ENCODE results near the gene RPL10. TPM values are rescaled to one million over a fixed set of nuclear protein-coding genes. Genes with fewer than 3 reads are reported as not detected.

RPL10 gene
- total and polyA plus RNA-seq, 2 of the 8 experiments (the other 6 are each of a cell fraction or from before 2014, with no cell fraction given): 2,633 to 4,293 TPM

- no peaks in the 10 kb centered on the region for H3K9me3 ChIP-seq (ENCODE audit: insufficient read depth in 2 of 2, low read depth in 1 of 2, low read length in 1 of 2)
- no peaks in the 10 kb centered on the region for H3K23me2 ChIP-seq (ENCODE audit: low read depth, low read length)
- H3K27ac ChIP-seq (ENCODE audit: low read depth, low read length): no peak overlapping the region
- H4K8ac ChIP-seq (ENCODE audit: extremely low read depth, insufficient read depth, low read length): no peak overlapping the region
- no peak for TF ChIP-seq BCL11A (IDR thresholded peaks at IDR 0.05; ENCODE audit: low read depth in 2 of 2, low read length in 2 of 2)
- TF ChIP-seq JUN (IDR thresholded peaks at IDR 0.05; ENCODE audit: low read depth, low read length): no peak
- TF ChIP-seq FOSL1 (IDR thresholded peaks at IDR 0.05; ENCODE audit: insufficient read depth, low read depth, low read length): no peak
- no peak for TF ChIP-seq ATF2 (IDR thresholded peaks at IDR 0.05; ENCODE audit: low read length)
- no peak for TF ChIP-seq TAF7 (optimal IDR thresholded peaks at IDR 0.05; ENCODE audit: borderline replicate concordance, low read depth, low read length)
- no peak for TF ChIP-seq ATF3 (IDR thresholded peaks at IDR 0.05; ENCODE audit: insufficient read depth, low read depth, low read length)
- TF ChIP-seq RFX5 (IDR thresholded peaks at IDR 0.05; ENCODE audit: borderline replicate concordance, low read depth, low read length): no peak
- H2BK15ac ChIP-seq (ENCODE audit: low read length): no peak overlapping the region
- H3K4me1 ChIP-seq (replicated peaks in 1 of 4; ENCODE audit: control insufficient read depth in 3 of 4, insufficient read depth in 4 of 4, low read length in 3 of 4): no peaks in the 10 kb centered on the region
- DNase-seq (ENCODE audit: low read depth in 1 of 2, low spot score in 2 of 2) (no peak), FAIRE-seq (no peak)
- H2BK20ac ChIP-seq (ENCODE audit: low read length): no peak overlapping the region
- no peak overlapping the region for H4K5ac ChIP-seq (ENCODE audit: insufficient read length, low read depth, low read length)
- no peak overlapping the region for H2BK12ac ChIP-seq (ENCODE audit: low read depth, low read length)
- no peak overlapping the region for H2AK5ac ChIP-seq (ENCODE audit: low read depth, low read length)
- no peaks in the 10 kb centered on the region for H4K20me1 ChIP-seq (replicated peaks in 1 of 2; ENCODE audit: control insufficient read depth in 1 of 2, insufficient read depth in 2 of 2, low read length in 2 of 2)
- H3K9ac ChIP-seq (replicated peaks in 1 of 4; ENCODE audit: extremely low read depth in 1 of 4, low read depth in 3 of 4, low read length in 3 of 4): no peak overlapping the region
- H3K18ac ChIP-seq (ENCODE audit: extremely low read depth, low read length): no peak overlapping the region
- no peak overlapping the region for H2BK5ac ChIP-seq (ENCODE audit: low read depth, low read length)
- H3K4me3 ChIP-seq (ENCODE audit: extremely low read depth in 1 of 4, insufficient read depth in 2 of 4, low read depth in 3 of 4, low read length in 4 of 4): no peak overlapping the region
- no peaks in the 10 kb centered on the region for H3K27me3 ChIP-seq (replicated peaks in 1 of 4; ENCODE audit: control insufficient read depth in 3 of 4, extremely low read depth in 1 of 4, insufficient read depth in 3 of 4, low read length in 3 of 4)
- H2AFZ ChIP-seq (ENCODE audit: low read length): no peak overlapping the region
- no peaks in the 10 kb centered on the region for H3K79me2 ChIP-seq (ENCODE audit: control insufficient read depth in 1 of 2, insufficient read depth in 2 of 2, low read length in 2 of 2)
- ChIA-PET CTCF (ENCODE audit: partially characterized antibody) (interaction anchor here (0.9 to 1.3 kb wide), 3 partner anchors 9 to 106 kb away, joined by 3 to 5 read pairs (median 3); no protein-coding TSS in a partner anchor), POLR2A (ENCODE audit: partially characterized antibody) (interaction anchor here (1.2 to 8.7 kb wide), 3 partner anchors 8 to 40 kb away, joined by 3 to 76 read pairs (median 5); partner anchors contain the start of gene RPL10)
- no peak overlapping the region for H3K23ac ChIP-seq (ENCODE audit: insufficient read length)
- H3K56ac ChIP-seq (replicated peaks; ENCODE audit: insufficient read length, low read depth, low read length): no peak overlapping the region
- no peak overlapping the region for H3K14ac ChIP-seq (ENCODE audit: insufficient read length)
- H3K4me2 ChIP-seq (ENCODE audit: insufficient read depth in 1 of 2, low read depth in 2 of 2, low read length in 2 of 2): no peak overlapping the region
- H3K79me1 ChIP-seq (ENCODE audit: low read depth, low read length): no peaks in the 10 kb centered on the region
- H3K4ac ChIP-seq (replicated peaks; ENCODE audit: insufficient read length, low read depth, low read length): no peak overlapping the region
- WGBS, 2 experiments (ENCODE audit: extremely low coverage in 1 of 2, insufficient coverage in 1 of 2, insufficient read length in 1 of 2, insufficient replicate concordance in 2 of 2, low coverage in 1 of 2, low lambda C conversion rate in 2 of 2, missing lambda C conversion rate in 1 of 2): 97% methylated on average over 6 of the region's 10 CpGs; no CpG with 5 or more reads in 1 of the 2 experiments
- H3K36me3 ChIP-seq (ENCODE audit: control insufficient read depth in 2 of 4, insufficient read depth in 4 of 4, low read length in 3 of 4): 0 out of 8 replicates have a peak, but pooled peaks cover 0 to 3% (median 0%) of the 10 kb centered on the region in 4 experiments
- no peak overlapping the region for H4K91ac ChIP-seq (replicated peaks; ENCODE audit: insufficient read length, low read length)
- H2BK120ac ChIP-seq (replicated peaks; ENCODE audit: low read depth, low read length): no peak overlapping the region
These were observed 22.2 kb downstream of the RPL10 start for GRCh38 chrX:154420402-154420756.
